T-helper 2 cell treated with Interferon-gamma antibody and Interleukin-4, amounts not matched to agents 100 ng/mL and 5 ng/mL, for 36 hours (primary cell): ENCODE data around the gene CEACAM16. TPM values are rescaled to one million over a fixed set of nuclear protein-coding genes. Genes with fewer than 3 reads are reported as not detected.
"Not testable (repeated sequence)": the region's sequence is repeated elsewhere in the genome, so short reads cannot be mapped to it uniquely, and the experiment has no call there.

Experiments
- intact Hi-C: fragments of 100-400 bp; cut with micrococcal nuclease; formaldehyde crosslinking; loops from one replicate; pipeline ENCODE4 v1.15.1; 2023
- total RNA-seq: library from RNA; stranded (reverse); gene quantifications from 2 replicates; pipeline ENCODE4 v1.2.3, GENCODE V29; 2022

The CEACAM16 gene
- total RNA-seq, 1 donor from 2014 or later, result not detected

DNA sequence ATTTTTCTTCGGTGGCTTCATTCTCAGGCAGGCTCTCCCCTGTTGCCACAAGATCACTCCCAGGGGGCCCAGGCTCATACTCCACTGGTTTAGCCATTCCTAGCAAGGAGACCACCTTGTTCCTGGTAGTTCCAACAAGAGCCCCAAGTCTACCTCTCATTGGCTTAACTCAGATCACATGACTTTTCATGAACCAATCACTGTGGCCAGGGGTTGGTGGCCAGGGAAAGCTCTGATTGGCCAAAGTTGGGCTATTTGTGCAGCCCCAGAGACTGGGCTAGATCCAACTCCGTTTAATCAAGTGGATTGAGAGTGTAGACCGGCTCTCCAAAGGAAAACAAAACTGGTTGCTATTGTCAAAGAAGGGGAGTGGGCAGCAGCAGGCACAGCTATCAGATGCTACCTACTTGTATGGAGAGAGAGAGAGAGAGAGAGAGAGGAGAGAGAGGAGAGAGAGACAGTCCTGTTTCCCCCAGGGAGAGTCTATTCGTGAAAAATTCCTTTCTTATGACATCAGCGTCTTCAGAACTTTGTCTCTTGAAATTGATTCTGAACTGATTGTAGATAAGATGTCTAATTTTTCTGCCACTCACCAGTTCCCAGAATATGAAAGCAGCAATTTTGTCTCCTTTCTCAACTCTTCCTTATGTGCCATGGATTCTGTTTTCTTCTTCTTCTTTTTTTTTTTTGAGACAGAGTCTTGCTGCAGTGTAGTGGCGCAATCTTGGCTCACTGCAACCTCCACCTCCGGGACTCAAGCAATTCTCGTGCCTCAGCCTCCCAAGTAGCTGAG, 21.7 kb upstream of the CEACAM16 start:
- intact Hi-C loops, result no loop called here

DNA sequence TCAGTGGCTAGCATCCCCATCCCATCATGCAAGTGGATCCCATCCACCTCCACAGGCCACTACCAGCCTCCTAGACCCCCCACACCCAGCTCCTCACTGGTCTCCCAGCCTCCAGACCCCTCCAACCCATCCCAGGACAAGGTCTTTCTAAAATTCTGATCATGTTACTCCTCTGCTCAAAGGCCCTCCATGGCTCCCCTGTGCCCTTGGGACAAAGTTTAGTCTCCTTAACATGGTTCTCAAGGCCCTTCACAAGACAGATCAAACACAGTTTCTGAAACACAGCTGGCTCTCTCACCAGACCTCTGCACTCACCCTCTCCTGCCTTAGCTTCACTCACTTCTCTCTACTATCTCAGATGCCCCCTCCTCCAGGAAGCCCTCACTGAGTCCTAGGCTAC, 18.4 kb upstream of the CEACAM16 start:
- intact Hi-C loops, result no loop called here

DNA sequence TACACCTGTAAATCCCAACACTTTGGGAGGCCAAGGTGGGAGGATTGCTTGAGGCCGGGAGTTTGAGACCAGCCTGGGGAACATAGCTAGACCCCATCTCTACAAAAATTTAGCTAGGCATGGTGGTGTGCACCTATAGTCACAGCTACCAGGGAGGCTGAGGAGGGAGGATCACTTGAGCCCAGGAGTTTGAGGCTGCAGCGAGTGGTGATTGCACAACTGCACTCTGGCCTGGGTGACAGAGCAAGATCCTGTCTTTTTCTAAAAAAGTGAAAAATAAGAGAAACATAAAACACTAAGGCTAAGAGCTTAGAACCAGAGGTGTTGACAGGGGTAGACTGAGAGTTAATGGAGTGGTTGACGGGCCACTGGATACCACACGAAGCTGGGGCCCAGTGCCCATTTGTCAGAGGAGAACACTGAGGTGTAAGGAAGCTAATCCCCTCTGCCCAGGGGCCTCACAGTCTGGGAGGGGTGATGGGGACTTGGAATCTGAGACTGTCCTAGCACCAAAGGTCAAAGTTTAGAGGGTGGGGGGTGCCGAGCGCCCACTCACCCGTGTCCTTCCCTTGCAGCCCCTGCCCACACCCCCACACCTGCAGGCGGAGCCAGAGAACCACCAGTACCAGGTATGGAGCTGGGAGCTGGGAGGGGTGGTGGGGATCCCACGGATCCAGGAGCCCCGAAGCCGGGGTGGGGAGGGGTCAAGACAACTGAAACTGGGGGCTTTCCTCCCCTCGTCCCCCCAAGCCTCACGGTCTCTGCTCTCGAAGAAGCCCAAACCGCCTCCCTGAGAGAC, 16.8 kb upstream of the CEACAM16 start:
- intact Hi-C loops, result no loop called here

DNA sequence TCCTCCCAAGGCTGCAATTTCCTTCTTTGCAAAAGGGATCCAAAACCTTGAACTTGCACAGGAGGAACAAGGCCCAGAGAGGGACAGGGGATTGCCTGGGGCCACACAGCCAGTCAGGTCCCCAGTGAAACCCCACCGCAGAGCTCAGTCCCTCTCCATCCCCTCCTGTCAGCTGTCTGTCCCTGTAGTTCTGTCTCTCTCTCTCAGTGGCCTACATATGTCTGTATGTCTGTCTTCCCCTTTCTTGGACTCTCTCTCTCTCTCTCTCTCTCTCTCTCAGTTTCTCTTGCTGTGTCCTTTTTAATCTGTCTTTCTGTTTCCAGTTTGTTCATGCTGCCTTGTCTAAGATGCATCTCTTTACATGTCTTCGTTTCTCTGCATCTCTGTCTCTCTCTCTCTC, 16.1 kb upstream of the CEACAM16 start:
- intact Hi-C loops, result no loop called here

DNA sequence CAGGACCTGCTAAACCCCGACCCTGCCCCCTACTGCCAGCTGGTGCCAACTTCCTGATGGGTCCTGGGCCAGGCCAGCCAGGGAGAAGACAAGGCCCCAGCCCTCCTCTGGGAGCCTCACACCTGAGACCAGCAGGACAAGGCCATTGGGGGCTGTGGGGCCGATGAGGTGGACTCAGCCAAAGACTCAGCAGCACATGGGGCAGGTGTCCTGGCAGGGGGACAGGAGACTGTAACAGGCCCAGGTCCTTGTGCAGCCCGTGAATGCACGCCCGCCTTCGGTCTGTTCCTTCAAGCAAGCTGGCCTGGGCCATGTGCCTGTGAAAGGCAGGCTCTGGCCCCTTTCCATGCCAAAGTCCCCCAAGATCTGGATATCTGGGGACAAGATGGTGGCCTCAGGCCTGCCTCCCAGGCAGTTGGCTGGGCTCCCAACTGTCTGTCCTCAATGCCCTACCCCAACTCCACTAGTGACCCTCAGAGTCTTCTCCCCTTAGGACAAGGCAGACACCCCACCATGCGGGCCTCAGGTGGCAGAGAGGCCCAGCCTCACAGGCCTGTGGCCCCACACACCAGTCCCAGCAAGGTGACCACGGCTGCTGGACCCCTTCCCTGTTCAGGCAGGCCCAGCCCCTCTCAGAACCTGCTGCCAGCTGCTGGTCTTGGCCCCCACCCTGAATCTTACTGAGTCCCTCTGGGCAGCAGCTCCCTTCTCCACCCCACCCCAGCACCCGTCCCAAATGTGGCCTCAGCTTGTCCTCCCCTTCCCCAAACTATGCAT, 15.3 kb upstream of the CEACAM16 start:
- intact Hi-C loops, result no loop called here

DNA sequence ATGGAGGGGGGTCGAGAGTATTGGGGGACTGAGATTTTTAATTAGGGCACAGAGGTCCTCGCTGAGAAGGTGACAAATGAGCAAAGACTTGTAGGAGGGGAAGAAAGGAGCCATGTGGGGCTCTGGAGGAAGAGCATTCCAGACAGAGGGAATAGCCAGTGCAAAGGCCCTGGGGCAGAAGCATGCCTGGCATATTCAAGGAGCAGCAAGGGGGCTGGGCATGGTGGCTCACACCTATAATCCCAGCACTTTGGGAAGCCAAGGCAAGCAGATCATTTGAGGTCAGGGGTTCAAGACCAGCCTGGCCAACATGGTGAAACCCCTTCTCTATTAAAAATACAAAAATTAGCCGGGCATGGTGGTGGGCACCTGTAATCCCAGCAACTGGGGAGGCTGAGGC, 14.6 kb upstream of the CEACAM16 start:
- intact Hi-C loops, result not testable (repeated sequence)

DNA sequence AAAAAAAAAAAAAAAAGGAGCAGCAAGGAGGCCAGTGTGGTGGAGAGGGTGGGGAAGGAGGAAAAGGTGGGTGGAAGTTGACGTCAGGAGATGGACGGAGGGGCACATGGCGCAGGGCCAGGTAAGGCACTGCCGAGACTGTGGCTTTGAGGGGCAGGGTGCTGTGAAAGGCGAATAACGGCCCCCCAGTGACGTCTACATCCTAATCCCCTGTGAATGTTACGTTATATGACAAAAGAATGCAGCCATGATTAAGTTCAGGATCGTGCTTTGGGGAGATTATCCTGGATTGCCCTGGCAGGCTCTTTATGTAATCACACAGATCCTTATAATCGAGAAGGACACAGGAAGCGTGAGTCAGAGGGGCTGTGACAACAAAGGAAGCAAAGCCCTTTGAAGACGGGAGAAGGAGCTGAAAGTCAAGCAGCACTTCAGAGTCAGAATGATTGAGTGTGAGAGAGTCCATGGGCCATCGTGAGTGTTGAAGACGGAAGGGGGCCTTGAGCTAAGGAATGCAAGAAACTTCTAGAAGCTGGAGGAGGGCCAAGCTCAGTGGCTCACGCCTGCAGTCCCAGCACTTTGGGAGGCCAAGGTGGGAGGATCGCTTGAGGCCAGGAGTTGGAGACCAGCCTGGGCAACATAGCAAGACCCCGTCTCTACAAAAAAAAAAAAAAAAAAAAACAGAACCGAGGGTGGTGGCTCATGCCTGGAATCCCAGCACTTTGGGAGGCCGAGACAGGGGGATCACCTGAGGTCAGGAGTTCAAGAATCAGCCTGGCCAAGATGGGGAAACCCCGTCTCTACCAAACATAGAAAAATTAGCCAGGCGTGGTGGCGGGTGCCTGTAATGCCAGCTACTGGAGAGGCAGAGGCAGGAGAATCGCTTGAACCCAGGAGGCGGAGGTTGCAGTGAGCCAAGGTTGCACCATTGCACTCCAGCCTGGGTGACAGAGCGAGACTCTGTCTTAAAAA, 13.8 kb upstream of the CEACAM16 start:
- intact Hi-C loops, result no loop called here

DNA sequence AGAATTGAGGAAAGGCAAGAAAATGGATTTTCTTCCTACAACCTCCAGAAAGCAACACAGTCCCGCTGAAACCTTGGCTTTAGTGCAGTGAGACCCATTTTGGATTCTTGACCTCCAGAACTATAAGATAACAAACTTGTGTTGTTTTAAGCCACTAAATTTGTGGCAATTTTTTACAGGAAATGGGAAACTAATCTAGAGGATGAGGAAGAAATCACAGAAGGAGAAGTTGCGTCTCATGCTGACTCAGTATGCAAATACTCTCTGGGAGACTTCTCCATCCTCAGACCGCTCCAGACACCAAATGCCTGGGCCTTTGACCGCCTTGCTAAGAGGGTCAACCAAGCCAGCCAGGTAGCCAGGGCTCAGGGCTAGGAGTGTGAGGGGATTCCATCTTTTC, 13.1 kb upstream of the CEACAM16 start:
- intact Hi-C loops, result no loop called here

DNA sequence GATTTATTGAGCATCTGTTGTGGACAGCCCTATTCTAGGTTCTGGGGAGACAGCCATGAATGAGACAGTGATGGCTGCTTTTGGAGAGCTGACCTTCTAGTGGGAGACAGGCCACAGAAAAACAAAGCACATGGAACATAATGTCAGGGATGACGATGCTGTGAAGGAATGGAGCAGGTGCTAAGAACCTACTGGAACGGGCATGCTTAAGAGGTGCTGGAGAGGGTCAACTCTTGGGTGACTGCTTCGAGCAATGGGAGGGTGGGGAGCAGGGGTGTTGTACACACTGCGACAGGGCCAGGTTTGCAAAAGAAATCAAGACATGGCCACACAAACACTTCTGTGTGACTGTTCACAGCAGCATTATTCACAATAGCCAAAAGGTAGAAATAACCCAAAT, 12.1 kb upstream of the CEACAM16 start:
- intact Hi-C loops, result no loop called here

DNA sequence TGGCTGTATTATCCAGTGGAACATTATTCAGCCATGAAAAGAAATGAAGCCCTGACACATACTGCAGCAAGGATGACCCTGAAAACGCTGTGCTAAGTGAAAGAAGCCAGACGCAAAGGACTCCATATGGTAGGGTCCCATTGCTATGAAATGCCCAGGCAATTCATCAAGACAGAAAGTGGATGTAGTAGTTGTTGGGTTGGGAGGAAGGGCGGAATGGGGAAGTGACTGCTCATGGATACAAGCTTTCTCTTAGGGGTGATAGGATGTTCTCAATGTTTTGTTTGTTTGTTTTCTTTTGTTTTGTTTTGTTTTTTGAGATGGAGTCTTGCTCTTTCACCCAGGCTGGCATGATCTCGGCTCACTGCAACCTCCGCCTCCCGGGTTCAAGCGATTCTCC, 11.1 kb upstream of the CEACAM16 start:
- intact Hi-C loops, result no loop called here

DNA sequence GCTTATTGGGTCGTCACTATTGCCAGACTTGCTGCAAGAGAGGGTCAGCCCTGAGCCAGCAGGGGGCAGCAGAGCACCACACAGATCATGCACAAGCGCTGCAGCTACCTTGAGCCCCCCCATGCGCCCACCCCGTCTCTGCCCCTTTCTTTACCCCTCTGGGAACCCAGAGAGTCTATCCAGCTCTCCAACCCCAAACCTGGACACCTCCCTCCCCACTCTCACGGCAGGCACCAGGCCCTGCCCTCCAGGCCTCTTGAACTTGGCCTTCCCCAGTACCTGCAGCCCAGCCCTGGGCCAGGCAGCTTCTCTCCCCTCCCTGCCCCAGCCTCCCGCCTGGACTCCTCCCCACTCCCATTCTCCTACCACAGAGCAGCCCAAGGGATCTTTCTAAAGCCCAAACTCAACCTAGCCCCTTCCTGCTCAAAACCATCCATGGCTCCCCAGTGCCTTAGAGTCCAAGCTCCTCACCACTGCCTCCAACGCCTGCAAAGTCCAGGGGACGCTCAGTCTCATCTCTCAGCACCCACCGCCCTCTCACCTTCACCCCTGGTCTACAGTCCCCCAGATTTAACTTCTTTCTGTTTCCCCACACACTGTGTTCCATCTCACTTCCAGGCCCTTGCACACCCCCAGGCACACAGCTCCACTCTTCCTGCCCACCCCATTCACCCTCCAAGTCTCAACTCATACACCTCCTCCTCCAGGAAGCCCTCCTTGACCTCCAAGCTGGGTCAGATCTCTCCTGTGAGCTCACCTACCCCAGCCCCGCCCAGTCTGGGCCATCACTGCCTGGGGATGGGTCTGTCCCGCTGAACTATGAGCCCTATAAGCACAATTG, 9.4 kb upstream of the CEACAM16 start:
- intact Hi-C loops, result loop anchor here (1.0 to 10.0 kb wide), 2 partner anchors 81 to 155 kb away; partner anchors contain the start of gene NECTIN2

DNA sequence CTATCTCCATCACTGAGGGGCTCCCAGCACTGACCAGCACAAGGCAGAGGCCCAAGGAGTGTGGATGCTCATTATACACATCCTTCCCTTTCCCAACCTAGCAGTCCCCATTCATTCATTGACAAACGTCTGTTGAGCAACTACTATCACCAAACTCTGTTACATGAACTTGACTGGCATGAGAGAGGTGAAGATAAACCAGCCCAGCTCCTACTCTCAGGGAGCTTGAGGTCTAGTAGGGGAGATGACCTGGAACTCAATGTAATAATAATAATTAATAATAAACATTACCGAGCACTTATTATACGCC, 8.9 kb upstream of the CEACAM16 start:
- intact Hi-C loops, result loop anchor here (10.0 kb wide), 1 partner anchor 155 kb away; the partner anchor contains the start of gene NECTIN2

DNA sequence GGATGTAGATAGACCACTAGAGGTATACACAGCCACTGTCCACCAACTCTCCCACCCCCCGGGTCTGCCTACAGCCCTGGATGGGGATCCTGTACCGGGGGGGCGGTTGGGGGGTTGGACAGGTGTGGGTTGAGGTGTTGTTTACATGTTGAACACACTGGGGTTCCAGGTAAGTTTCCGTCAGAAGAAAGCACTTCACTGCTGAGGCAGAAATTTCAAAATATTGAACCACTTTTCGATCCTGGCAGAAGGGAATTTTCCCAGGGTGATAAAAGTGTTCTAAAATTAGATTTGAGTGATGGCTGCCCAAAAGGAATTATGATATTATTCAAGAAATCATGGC, 6.6 kb upstream of the CEACAM16 start:
- intact Hi-C loops, result loop anchor here (1.0 to 10.0 kb wide), 2 partner anchors 31 to 152 kb away; partner anchors contain the start of gene NECTIN2

DNA sequence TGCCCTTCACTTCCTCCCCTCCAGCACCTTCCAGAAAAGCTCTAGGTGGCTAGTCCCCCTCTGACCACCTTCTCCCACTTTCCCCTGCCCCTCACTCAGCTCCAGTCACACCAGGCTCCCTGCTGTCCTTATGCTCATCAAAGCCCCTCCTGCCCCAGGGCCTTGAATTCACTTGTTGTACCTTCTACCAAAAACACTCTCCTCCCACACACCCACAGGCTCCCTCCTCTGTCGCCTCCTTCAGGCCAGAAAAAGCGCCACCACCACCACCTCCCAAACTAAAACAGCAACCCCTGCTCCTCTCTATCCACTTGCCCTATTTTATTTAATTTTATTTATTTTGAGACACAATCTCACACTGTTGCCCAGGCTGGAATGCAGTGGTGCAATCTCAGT, 4.8 kb upstream of the CEACAM16 start:
- intact Hi-C loops, result loop anchor here (10.0 kb wide), 1 partner anchor 151 kb away; the partner anchor contains the start of gene NECTIN2

DNA sequence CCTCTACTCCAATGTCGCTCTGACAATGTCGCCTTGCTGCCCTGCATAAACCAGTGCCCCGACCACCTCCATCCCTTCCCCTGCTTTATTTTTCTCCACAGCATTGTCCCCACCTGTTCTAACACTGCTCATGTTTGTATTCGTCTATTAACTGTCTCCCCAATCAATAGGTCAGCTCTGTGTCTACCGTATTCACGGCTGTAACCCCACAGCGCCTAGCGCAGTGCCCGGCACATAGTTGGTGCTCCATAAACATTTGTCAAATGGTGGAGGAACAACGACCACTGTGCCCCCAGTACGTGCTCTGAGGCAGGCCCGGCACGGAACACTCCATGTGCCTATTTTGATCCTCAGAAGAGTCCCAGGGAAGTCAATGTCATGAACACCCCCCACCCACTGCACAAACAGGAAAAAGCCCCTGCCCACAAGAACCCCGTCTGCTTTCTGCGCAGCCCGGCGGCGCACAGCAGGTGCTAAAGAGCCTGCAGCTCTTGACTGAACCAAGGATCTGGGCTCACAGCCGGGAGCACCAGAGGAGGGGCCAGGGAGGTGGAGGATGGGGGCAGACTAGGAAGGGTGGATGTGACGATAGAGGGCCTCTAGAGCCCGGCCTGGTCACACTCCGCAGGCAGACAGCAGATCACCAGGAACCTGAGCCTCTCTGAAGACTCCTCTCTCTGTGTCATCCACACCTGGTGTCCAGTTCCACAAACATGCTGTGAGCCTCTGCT, 1.8 kb upstream of the CEACAM16 start:
- intact Hi-C loops, result loop anchor here (10.0 kb wide), 1 partner anchor 148 kb away; the partner anchor contains the start of gene NECTIN2

DNA sequence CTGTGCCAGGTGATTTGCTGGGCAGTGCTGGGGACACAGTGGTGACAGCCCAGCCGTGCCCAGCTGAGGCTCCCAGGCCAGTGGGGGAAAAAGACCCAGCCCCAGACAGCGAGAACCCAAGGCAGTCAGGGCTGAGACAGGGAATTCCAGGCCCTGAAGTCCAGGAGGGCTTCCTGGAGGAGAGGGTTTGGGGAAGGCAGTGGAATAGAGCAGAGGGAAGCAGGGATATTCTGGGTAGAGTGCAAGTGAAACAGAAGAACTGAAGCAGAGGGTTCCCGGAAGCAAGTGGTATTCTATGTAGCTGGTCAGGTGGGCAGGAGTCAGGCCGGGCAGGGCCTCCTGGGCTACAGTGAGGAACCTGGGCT, 1.3 kb upstream of the CEACAM16 start:
- intact Hi-C loops, result loop anchor here (10.0 kb wide), 1 partner anchor 147 kb away; the partner anchor contains the start of gene NECTIN2

DNA sequence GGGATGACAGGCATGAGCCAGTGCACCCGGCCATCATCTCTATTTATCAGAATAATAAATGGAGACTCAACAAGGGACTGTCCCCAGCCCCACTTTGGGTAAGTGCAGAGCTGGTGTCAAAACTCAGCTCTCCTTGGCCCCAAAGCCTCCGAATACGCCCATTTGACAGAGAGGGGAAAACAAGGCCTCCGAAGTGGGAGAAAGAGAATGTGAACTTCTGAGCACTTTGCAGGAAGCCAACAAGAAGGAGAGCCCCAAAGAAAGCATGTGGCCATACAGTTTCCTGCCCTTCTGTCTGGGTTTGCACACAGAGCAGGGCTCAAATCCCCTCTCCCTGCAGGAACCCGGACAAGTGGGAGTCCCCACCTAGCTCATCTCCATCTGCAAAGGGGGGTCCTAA, 1.6 kb downstream of the CEACAM16 start:
- intact Hi-C loops, result no loop called here

DNA sequence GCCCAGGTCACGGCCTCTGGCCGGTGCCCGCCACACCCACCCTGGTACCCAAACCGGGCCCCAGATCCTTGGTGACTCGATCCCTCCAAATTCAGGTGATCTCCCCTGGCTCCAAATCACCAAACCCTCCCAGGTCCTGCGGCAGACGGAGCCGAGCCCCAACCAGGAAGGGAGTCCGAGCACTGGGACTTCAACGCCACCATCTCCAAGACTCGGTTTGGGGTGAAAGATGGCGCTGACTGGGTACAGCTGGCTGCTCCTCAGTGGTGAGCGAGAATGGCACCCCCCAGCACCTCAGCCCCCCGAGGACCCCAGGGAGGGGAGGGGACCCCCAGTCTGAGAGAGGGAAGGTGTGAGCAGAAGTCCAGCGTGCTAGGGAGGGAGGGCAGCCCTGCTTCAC, 2.3 kb downstream of the CEACAM16 start:
- intact Hi-C loops, result no loop called here

DNA sequence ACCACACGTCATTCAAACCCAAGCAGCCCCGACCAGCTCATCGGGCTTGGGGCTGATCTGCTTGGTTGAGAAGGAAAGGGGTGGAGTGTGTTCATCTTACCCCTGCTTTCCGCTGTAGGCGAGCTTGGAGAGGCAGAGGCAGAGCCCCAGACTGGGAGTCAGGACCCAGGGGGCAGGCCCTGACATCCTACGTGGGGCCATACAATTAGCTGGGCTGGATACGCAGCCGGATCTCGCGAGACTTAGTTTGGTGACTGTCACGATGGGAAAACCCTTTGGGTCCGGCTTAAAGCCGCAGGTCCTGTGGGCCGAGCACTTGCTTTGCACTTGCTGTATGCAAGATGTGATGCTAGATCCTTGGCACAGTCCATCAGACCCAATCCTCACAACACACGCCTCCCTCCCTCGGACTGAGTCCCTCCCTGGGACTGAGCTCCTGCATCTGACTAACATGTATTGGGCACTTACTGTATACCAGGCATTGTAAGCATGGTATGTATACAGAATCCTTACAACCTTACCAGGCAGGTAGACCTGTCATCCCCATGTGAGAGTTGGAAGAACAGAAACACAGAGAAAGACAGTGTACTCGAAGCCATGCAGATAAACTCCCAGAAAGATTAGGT, 3.7 kb downstream of the CEACAM16 start:
- intact Hi-C loops, result no loop called here
